ENCODE results near the gene NR4A1.

DNA sequence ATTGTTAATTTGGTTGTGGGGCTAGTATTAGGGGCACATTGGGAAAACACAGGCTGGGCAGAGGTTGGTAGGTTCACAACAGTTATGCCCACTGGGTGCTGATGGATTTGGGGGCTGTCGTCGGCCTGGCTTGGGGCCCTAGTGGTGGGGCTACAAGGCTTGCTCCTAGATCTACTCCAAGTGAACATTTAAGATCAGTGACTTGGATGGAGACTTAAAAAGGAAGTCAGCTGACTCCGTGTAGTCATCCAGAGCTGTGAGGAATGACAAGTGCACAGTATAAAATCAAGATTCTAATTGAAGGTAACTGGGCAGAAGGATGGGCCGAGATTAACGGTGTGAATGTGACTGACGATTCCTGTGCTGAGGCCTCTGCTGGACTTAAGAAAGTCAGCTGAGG is 12.8 kb upstream of the NR4A1 start:
- TF ChIP-seq NBN (IDR thresholded peaks at IDR 0.05) (no peak), RCOR1 (conservative IDR thresholded peaks at IDR 0.05; ENCODE audit: low read depth, low read length) (no peak), CBX3 (IDR thresholded peaks at IDR 0.05; ENCODE audit: borderline replicate concordance, low read depth) (no peak), ETV6 (conservative IDR thresholded peaks at IDR 0.05 in 1 of 2, IDR thresholded peaks at IDR 0.05 in 1 of 2; ENCODE audit: borderline replicate concordance in 1 of 2, low read depth in 1 of 2) (no peak), NFYB (IDR thresholded peaks at IDR 0.05; ENCODE audit: insufficient read depth, low read depth, low read length) (no peak), CBFB (IDR thresholded peaks at IDR 0.05; ENCODE audit: low read depth) (no peak), POLR2AphosphoS5 (IDR thresholded peaks at IDR 0.05; ENCODE audit: low read length) (no peak), POLR2AphosphoS2 (IDR thresholded peaks at IDR 0.05; ENCODE audit: low read depth, low read length) (no peak), EP300 (IDR thresholded peaks at IDR 0.05; ENCODE audit: borderline replicate concordance in 1 of 2, control insufficient read depth in 1 of 2, low read depth in 2 of 2, low read length in 2 of 2) (no peak), KDM1A (IDR thresholded peaks at IDR 0.05; ENCODE audit: borderline replicate concordance) (no peak), NRF1 (conservative IDR thresholded peaks at IDR 0.05; ENCODE audit: low read depth, low read length) (no peak), GATAD2B (conservative IDR thresholded peaks at IDR 0.05; ENCODE audit: low read depth) (no peak)
- TF ChIP-seq, protein P1, sequence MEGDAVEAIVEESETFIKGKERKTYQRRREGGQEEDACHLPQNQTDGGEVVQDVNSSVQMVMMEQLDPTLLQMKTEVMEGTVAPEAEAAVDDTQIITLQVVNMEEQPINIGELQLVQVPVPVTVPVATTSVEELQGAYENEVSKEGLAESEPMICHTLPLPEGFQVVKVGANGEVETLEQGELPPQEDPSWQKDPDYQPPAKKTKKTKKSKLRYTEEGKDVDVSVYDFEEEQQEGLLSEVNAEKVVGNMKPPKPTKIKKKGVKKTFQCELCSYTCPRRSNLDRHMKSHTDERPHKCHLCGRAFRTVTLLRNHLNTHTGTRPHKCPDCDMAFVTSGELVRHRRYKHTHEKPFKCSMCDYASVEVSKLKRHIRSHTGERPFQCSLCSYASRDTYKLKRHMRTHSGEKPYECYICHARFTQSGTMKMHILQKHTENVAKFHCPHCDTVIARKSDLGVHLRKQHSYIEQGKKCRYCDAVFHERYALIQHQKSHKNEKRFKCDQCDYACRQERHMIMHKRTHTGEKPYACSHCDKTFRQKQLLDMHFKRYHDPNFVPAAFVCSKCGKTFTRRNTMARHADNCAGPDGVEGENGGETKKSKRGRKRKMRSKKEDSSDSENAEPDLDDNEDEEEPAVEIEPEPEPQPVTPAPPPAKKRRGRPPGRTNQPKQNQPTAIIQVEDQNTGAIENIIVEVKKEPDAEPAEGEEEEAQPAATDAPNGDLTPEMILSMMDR (IDR thresholded peaks at IDR 0.05 in 2 of 3, conservative IDR thresholded peaks at IDR 0.05 in 1 of 3; ENCODE audit: control insufficient read depth in 2 of 3, extremely low read depth in 1 of 3, insufficient read depth in 1 of 3, low read depth in 3 of 3, low read length in 3 of 3): no peak
